ENCODE measurements around the gene SYTL1.
A peak's percentile ranks its signal among the peaks of the same experiment; 100 is the strongest.

SYTL1 gene

DNA sequence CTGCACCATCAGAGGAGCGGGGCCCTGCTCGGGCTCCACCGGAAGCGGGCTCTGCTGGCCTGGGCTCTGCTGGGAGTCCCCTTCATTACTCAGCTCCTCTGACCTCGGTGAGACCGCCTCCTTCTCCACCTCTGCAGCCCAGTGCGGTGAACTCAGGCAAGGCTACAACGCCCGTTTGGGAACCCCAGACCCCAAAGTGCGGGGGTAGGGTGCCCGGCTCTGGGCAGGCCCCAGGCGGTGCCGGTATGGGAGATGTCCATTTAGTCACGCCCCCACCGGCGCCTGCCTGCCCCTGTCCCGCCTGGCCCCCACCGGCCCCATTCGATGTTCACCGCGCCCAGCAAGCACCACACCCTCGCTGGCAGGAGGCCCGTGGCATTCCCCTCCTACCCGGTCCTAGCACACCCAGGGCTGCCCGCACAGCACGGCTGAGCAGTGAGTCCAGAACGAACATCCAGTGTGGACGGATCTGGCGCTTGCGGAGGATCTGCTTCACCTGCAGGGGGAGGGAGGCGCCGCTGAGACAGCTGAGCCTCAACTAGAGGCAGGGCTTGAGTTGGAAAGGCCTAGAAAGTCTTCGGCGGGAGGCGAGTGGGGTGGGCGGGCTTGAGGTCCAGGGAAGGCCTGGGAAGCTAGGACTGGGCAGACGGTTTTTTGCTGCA lies 14.9 kb downstream of the SYTL1 start:
- no peak overlapping the region for H3K4me3 ChIP-seq (ENCODE audit: control insufficient read depth, low read depth, low read length)
- DNase-seq (ENCODE audit: low read depth), result no peak
- TF ChIP-seq, protein P1, sequence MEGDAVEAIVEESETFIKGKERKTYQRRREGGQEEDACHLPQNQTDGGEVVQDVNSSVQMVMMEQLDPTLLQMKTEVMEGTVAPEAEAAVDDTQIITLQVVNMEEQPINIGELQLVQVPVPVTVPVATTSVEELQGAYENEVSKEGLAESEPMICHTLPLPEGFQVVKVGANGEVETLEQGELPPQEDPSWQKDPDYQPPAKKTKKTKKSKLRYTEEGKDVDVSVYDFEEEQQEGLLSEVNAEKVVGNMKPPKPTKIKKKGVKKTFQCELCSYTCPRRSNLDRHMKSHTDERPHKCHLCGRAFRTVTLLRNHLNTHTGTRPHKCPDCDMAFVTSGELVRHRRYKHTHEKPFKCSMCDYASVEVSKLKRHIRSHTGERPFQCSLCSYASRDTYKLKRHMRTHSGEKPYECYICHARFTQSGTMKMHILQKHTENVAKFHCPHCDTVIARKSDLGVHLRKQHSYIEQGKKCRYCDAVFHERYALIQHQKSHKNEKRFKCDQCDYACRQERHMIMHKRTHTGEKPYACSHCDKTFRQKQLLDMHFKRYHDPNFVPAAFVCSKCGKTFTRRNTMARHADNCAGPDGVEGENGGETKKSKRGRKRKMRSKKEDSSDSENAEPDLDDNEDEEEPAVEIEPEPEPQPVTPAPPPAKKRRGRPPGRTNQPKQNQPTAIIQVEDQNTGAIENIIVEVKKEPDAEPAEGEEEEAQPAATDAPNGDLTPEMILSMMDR (conservative IDR thresholded peaks at IDR 0.05; ENCODE audit: control insufficient read depth, insufficient read depth, low read depth, low read length), result no peak

GRCh38 chr1:27357281-27358037 lies 15.6 kb downstream of the SYTL1 start:
- TF ChIP-seq, protein P1 (conservative IDR thresholded peaks at IDR 0.05; ENCODE audit: control insufficient read depth, insufficient read depth, low read depth, low read length), result peak; percentile 71
- peak; percentile 43 for DNase-seq (ENCODE audit: low read depth)
- no peak overlapping the region for H3K4me3 ChIP-seq (ENCODE audit: control insufficient read depth, low read depth, low read length)

DNA sequence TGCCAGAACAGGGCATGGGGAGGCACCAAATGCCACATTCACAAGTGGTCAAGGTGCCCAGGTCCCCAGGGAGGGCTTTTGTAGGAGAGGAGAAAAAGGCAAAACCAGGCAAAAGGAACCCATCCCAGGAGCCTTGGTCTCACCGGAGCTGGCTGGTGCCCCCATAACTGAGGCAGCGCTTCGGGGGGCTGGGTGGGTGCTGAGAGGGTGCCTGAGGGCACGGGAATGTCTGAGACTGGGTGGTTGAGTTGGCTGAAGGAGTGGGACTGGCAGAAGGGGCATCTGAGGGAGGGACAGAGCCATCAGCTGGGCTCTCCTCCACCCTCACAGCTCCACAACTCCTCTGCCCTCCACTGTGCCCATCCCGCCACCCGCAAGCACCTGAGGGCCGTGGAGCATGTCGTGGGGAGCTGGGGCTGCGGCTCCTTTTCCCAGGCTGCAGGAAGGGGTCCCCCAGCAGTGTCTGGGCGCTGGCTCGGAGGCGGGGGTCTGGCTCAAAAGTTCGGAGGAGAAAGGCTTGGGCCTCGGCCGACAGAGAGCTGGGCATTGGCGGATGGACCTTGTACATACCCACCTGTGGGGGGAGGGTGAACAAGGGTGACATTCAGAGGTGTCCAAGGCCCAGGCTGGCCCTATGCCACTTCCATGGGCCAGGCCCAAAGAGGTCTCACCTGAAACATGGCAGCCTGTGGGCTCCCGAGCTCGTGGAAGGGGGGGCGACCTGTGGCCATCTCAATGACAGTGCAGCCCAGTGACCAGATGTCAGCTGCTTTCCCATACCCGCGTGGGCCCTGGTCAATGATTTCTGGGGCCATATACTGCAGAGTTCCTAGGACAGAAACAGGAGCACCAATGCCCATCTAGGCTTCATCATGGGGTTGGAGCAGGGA lies 16.5 kb downstream of the SYTL1 start:
- no peak for DNase-seq (ENCODE audit: low read depth)
- no peak overlapping the region for H3K4me3 ChIP-seq (ENCODE audit: control insufficient read depth, low read depth, low read length)
- TF ChIP-seq, protein P1 (conservative IDR thresholded peaks at IDR 0.05; ENCODE audit: control insufficient read depth, insufficient read depth, low read depth, low read length), result no peak

GRCh38 chr1:27358928-27359313 lies 17.1 kb downstream of the SYTL1 start:
- TF ChIP-seq, protein P1 (conservative IDR thresholded peaks at IDR 0.05; ENCODE audit: control insufficient read depth, insufficient read depth, low read depth, low read length), result no peak
- no peak overlapping the region for H3K4me3 ChIP-seq (ENCODE audit: control insufficient read depth, low read depth, low read length)
- DNase-seq (ENCODE audit: low read depth), result no peak

DNA sequence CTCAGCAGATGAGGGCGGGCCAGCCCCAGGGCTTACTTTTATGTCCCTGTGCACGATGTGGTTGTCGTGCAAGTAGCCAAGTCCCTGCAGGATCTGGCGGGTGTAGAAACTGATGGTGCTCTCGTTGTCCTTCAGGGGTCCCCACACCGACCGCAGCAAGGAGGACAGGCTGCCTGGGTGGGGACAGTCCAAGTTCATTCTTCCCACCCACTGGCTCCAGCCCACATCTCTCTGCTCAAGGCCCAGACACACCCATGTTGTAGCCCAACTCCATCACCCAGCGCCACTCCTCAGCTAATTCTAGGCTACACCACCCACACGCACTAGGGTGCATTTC lies 18.0 kb downstream of the SYTL1 start:
- TF ChIP-seq, protein P1 (conservative IDR thresholded peaks at IDR 0.05; ENCODE audit: control insufficient read depth, insufficient read depth, low read depth, low read length), result no peak
- no peak overlapping the region for H3K4me3 ChIP-seq (ENCODE audit: control insufficient read depth, low read depth, low read length)
- DNase-seq (ENCODE audit: low read depth), result no peak

DNA sequence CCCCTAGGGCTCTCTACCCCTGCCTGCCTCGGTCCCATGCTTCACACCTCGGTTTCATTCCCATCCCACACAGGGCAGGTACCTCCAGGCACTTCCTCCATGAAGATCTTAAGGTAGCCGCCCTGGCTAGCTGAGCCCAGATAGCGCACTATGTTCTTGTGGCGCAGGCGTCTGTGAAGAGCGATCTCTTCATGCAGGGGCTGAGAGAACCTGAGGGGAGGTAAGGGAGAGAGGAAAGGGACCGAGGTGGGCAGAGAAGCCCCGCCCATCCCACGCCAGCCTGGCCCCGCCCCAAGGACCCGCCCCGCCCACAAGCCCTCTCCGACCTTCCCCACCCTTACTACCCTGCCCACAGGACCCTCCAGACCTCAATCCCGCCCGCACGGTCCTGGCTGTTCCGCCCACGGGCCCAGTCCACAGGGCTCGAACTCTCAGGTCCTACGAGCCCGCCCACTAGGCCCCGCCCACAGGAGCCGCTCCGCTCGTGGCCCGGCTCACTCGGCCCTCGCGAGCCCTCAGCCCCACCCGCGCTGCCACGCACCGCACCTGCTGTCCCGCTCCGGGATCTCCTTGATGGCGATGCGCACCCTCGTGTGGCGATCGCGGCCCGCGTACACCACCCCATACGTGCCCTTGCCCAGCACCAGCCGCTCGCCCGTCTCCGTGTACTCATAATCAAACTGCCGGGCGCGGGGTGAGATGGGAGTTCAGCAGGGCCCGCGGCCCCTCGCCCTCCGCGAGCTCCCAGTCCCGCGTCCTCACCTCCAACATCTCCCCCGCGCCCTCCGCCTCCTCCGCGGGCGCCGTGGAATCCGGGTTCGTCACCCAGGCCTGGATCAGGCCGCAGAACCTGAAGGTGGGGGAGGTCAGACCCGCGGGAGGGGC lies 18.6 kb downstream of the SYTL1 start:
- TF ChIP-seq, protein P1 (conservative IDR thresholded peaks at IDR 0.05; ENCODE audit: control insufficient read depth, insufficient read depth, low read depth, low read length), result no peak
- DNase-seq (ENCODE audit: low read depth), result no peak
- H3K4me3 ChIP-seq (ENCODE audit: control insufficient read depth, low read depth, low read length), result no peak overlapping the region

Measured in fibroblast of mammary gland (primary cell).